WERI-Rb-1 (cell line): ENCODE measurements around the gene ICOS.

Experiments used
- DNase-seq: peaks from one replicate; pipeline ENCODE4 v3.0.0-alpha.2; 2020
- H3K27ac ChIP-seq: fragments of 250-450 bp; sonication (Bioruptor Pico); 2 replicates; pipeline ENCODE4 v1.5.1; 2020; ENCODE audit warnings: mild to moderate bottlenecking, moderate library complexity
- H3K27me3 ChIP-seq: fragments of 250-450 bp; sonication (Bioruptor Pico); 2 replicates; pipeline ENCODE4 v1.5.1; 2021; ENCODE audit warnings: mild to moderate bottlenecking, low read depth, moderate library complexity; ENCODE audit not compliant: insufficient read depth, severe bottlenecking
- H3K36me3 ChIP-seq: fragments of 250-450 bp; sonication (Bioruptor Pico); 2 replicates; pipeline ENCODE4 v1.5.1; 2020; ENCODE audit warnings: mild to moderate bottlenecking, moderate library complexity
- H3K4me3 ChIP-seq: 2 replicates; pipeline ENCODE4 v1.5.1; 2011; ENCODE audit warnings: low read depth, mild to moderate bottlenecking, control low read depth, low read length
- H3K9me3 ChIP-seq: fragments of 250-450 bp; sonication (Bioruptor Pico); 2 replicates; pipeline ENCODE4 v1.5.1; 2021; ENCODE audit warnings: mild to moderate bottlenecking, moderate library complexity; ENCODE audit not compliant: severe bottlenecking
- TF ChIP-seq, protein P1 (sequence below): IDR thresholded peaks from 2 replicates; pipeline ENCODE4 v1.5.1; 2011; ENCODE audit warnings: low read depth, mild to moderate bottlenecking, control low read depth, inconsistent platforms, low read length

The ICOS gene

DNA sequence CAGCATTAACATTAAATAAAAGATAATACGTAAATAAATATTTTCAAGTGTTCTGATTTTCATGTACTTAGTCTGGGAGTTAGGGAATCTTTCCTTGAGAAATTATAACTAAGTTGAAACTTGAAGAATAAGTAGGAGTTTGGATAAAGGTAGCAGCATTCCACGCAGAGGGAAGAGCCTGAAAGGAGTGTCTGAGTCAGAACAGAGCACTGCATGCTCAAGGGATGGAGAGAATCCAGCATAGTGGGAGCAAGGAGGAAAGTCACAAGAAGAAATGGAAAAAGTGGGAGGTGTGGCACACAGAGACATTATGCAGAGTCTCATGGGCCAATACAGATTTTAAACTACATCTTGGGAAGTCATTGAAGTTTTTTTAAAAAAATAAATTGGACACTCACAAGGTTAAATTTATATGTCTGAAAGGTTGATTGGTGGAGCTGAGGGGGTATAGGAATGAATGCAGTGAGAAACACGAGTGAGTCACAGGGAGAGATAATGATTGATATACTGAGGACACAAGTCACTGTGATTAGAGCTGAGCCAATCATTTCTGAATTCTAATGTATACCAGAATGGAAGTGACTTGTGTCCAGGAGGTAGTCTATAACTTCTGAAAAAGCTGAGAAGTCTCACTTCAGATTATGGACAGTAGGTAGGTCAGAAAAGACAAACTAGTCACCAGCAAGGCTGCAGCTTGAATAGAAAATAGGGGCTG lies 66.9 kb downstream of the ICOS start:
- Histone ChIP-seq H3K27me3 (no peaks in the 10 kb centered on the region), H3K9me3 (no peaks in the 10 kb centered on the region), H3K27ac (no peak overlapping the region), H3K4me3 (no peak overlapping the region), H3K36me3 (no peaks in the 10 kb centered on the region)
- TF ChIP-seq, protein P1, sequence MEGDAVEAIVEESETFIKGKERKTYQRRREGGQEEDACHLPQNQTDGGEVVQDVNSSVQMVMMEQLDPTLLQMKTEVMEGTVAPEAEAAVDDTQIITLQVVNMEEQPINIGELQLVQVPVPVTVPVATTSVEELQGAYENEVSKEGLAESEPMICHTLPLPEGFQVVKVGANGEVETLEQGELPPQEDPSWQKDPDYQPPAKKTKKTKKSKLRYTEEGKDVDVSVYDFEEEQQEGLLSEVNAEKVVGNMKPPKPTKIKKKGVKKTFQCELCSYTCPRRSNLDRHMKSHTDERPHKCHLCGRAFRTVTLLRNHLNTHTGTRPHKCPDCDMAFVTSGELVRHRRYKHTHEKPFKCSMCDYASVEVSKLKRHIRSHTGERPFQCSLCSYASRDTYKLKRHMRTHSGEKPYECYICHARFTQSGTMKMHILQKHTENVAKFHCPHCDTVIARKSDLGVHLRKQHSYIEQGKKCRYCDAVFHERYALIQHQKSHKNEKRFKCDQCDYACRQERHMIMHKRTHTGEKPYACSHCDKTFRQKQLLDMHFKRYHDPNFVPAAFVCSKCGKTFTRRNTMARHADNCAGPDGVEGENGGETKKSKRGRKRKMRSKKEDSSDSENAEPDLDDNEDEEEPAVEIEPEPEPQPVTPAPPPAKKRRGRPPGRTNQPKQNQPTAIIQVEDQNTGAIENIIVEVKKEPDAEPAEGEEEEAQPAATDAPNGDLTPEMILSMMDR: no peak
- no peak for DNase-seq

GRCh38 chr2:204004912-204005311 lies 68.3 kb downstream of the ICOS start:
- no peaks in the 10 kb centered on the region for H3K9me3 ChIP-seq
- TF ChIP-seq, protein P1: no peak
- no peak for DNase-seq
- no peaks in the 10 kb centered on the region for H3K36me3 ChIP-seq
- no peaks in the 10 kb centered on the region for H3K27me3 ChIP-seq
- H3K27ac ChIP-seq: no peak overlapping the region
- no peak overlapping the region for H3K4me3 ChIP-seq

DNA sequence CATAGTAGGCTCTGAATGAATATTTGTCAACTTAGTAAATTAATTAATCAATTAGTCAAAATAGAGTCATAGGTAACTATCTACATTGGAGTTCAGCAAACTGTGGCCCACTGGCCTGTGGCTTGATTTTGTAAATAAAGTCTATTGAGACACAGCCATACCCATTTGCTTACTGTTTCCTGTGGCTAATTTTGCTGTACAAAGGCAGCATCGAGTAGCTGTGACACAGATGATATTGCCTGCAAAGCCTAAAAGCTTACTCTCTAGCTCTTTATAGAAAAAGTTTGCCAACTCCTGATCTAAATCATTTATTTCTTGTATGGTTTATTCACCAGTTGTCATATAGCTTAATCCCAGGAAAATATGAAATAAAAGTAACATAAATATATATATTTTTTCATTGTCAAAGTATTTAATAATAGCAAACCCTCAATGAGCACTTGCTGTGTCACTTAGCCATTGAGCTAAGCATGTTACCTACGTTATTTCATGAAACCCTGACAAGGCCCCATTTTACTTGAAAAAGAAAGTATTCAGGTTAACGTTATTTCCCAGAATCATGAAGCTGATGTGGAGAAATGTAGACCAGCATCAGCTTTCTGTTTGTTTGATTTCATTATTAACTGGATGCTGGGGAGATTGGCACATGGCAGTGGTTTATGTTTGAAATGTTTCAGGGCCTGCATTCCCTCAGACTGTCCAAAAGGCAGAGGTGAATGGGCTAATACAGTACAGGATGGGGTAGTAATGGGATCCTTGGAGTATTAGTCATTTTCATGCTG lies 69.6 kb downstream of the ICOS start:
- Histone ChIP-seq H3K9me3 (no peaks in the 10 kb centered on the region), H3K4me3 (no peak overlapping the region), H3K27me3 (no peaks in the 10 kb centered on the region), H3K36me3 (no peaks in the 10 kb centered on the region), H3K27ac (no peak overlapping the region)
- TF ChIP-seq, protein P1: no peak
- DNase-seq: no peak

- Histone ChIP-seq H3K27ac (no peak overlapping the region), H3K9me3 (no peaks in the 10 kb centered on the region), H3K36me3 (no peaks in the 10 kb centered on the region), H3K27me3 (no peaks in the 10 kb centered on the region), H3K4me3 (no peak overlapping the region)
- TF ChIP-seq, protein P1: no peak
- DNase-seq: no peak
Observed at GRCh38 chr2:204008352-204008751, 71.8 kb downstream of the ICOS start.

DNA sequence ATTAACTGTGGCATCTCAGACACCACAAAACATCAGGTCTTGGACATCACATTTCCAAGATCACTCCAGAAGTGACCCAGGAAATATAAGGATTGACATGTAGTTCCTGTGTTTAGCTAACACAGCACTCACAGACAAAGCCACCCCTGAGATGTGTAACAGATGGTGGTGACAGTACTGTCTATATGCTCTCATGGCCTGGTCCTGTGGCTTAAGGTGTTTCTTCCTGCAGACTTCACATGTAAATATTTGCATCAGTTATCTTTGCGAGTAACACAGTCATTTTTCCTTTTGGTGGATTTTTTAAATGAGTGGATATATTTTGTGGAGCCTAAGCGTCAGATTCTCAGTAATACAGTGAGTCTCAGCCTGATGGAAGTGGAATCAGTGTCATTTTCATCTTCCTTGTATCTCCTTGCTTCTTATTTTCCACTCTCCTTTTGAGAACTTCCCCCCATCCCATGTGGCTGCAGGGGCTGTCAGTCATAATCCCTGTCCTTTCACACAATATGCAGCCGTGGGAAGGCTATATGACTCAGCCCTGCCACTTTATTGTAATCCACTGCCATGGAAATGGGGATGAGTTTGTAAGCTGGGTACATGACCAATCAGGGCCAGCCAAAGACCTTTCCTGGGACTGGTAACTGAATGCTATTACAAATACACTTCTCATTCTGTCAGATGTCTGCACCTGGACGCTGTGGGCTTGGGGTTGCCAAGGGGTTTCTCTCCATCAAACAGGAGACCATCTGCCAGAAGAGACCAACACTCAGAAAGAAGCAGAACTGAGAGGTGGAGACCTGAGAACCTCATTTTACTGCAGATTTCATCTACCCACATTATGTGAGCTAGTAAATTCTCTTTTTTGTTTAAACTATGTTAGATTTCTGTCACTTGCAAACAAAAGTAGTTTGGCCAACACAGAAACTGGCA lies 74.3 kb downstream of the ICOS start:
- no peaks in the 10 kb centered on the region for H3K27me3 ChIP-seq
- no peak overlapping the region for H3K27ac ChIP-seq
- H3K36me3 ChIP-seq: no peaks in the 10 kb centered on the region
- TF ChIP-seq, protein P1: no peak
- DNase-seq: no peak
- no peaks in the 10 kb centered on the region for H3K9me3 ChIP-seq
- no peak overlapping the region for H3K4me3 ChIP-seq
